Ovary (tissue), 3 donors: Measurements from ENCODE around the gene TBC1D7.

Source experiments
- POLR2A ChIP-seq: fragments of 450-650 bp; IDR thresholded peaks from one replicate; pipeline ENCODE4 v1.6.1; 2017; ENCODE audit warnings: antibody characterized with exemption, mild to moderate bottlenecking, moderate library complexity
- TF ChIP-seq, protein P1 (sequence below), 3 donors: fragments of 450-650 bp in 2 of 3; fragments of 200-600 bp in 1 of 3; IDR thresholded peaks; one replicate each; pipeline versions ENCODE4 v1.5.1 to v1.8.0; 2016 to 2022; ENCODE audit warnings: antibody characterized with exemption in 3 of 3, mild to moderate bottlenecking in 1 of 3
- donor health status: DM: no; HTN: no; CAD: no.

DNA sequence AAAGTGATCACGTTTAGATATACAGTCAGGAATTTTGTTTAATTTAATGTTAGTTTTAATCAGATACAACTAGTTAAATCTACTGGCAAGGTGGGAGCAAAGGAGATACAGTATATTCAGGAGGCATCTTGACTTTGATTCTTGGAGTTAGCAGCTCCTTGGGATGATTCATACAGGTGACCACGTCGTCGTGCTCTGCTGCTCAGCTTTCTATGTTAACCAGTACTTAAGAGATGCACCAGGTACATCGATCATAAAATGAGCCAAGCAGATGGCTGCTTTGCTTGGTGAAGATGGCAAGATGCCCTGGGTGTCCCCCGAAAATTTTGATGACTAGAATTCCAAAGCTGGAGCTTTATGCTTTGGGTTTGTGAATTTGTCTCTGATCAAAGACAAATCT is 64.7 kb downstream of the TBC1D7 start:
- TF ChIP-seq, protein P1, sequence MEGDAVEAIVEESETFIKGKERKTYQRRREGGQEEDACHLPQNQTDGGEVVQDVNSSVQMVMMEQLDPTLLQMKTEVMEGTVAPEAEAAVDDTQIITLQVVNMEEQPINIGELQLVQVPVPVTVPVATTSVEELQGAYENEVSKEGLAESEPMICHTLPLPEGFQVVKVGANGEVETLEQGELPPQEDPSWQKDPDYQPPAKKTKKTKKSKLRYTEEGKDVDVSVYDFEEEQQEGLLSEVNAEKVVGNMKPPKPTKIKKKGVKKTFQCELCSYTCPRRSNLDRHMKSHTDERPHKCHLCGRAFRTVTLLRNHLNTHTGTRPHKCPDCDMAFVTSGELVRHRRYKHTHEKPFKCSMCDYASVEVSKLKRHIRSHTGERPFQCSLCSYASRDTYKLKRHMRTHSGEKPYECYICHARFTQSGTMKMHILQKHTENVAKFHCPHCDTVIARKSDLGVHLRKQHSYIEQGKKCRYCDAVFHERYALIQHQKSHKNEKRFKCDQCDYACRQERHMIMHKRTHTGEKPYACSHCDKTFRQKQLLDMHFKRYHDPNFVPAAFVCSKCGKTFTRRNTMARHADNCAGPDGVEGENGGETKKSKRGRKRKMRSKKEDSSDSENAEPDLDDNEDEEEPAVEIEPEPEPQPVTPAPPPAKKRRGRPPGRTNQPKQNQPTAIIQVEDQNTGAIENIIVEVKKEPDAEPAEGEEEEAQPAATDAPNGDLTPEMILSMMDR (IDR thresholded peaks at IDR 0.05) = no peak
- TF ChIP-seq POLR2A = no peak
